HEK293 (cell line): ENCODE data around the gene ZNF469.

ENCODE experiments used
- CTCF ChIA-PET: fragments of 350-600 bp; formaldehyde crosslinking; extraction: SDS; loops from one replicate; lab custom pipeline; 2021; ENCODE audit warnings: antibody characterized with exemption; lab: Yijun Ruan, JAX
- POLR2A ChIA-PET: fragments of 300-600 bp; formaldehyde crosslinking; extraction: SDS; loops from one replicate; lab custom pipeline; 2020; ENCODE audit warnings: antibody characterized with exemption, inconsistent platforms; lab: Yijun Ruan, JAX
- H3K27ac ChIP-seq: fragments of 200-500 bp; sonication (Bioruptor generic); 2 replicates; pipeline ENCODE4 v1.5.1; 2014; ENCODE audit warnings: low read depth, low read length, control low read depth, inconsistent platforms; ENCODE audit errors: extremely low read depth
- H3K36me3 ChIP-seq, 2 experiments: fragments of 200-500 bp in 1 of 2; sonication (Bioruptor generic) in 1 of 2; 1 replicate in 1 of 2; 2 replicates in 1 of 2; pipeline ENCODE4 v1.5.1; 2014 to 2017; ENCODE audit warnings: inconsistent platforms in 2 of 2, low read length in 2 of 2; ENCODE audit not compliant: control insufficient read depth in 2 of 2, insufficient read depth in 1 of 2
- H3K4me1 ChIP-seq: fragments of 200-500 bp; sonication (Bioruptor generic); 2 replicates; pipeline ENCODE4 v1.5.1; 2014; ENCODE audit warnings: mild to moderate bottlenecking, low read length, inconsistent platforms; ENCODE audit not compliant: control insufficient read depth, insufficient read depth
- H3K4me3 ChIP-seq: 2 replicates; pipeline ENCODE4 v1.5.1; 2011; ENCODE audit warnings: low read depth, mild to moderate bottlenecking, control low read depth, low read length, moderate library complexity
- H3K9me3 ChIP-seq: fragments of 200-500 bp; sonication (Bioruptor generic); 2 replicates; pipeline ENCODE4 v1.5.1; 2014; ENCODE audit warnings: low read depth, low read length, inconsistent platforms; ENCODE audit not compliant: control insufficient read depth, insufficient read depth
- ELK4 ChIP-seq: IDR thresholded peaks from 2 replicates; pipeline ENCODE4 v1.6.1; 2011; ENCODE audit warnings: mild to moderate bottlenecking, low read depth, low read length, borderline replicate concordance
- FEZF1 ChIP-seq: fragments of 450-650 bp; formaldehyde crosslinking; IDR thresholded peaks from 2 replicates; pipeline ENCODE4 v1.5.1; 2016; ENCODE audit warnings: missing biosample characterization, missing genetic modification characterization
- GLIS1 ChIP-seq: fragments of 450-650 bp; formaldehyde crosslinking; IDR thresholded peaks from 2 replicates; pipeline ENCODE4 v1.5.1; 2016; ENCODE audit warnings: missing biosample characterization, missing genetic modification characterization
- YY1 ChIP-seq: fragments of 450-650 bp; formaldehyde crosslinking; IDR thresholded peaks from 2 replicates; pipeline ENCODE4 v1.5.1; 2018; ENCODE audit warnings: missing biosample characterization, missing genetic modification characterization
- ZBTB44 ChIP-seq: fragments of 450-650 bp; IDR thresholded peaks from 2 replicates; pipeline ENCODE4 v1.5.1; 2018; ENCODE audit warnings: missing biosample characterization, mild to moderate bottlenecking, missing genetic modification characterization
- ZBTB8A ChIP-seq: fragments of 450-650 bp; formaldehyde crosslinking; IDR thresholded peaks from 2 replicates; pipeline ENCODE4 v1.5.1; 2016; ENCODE audit warnings: missing biosample characterization, missing genetic modification characterization
- ZFHX2 ChIP-seq: fragments of 450-650 bp; formaldehyde crosslinking; conservative IDR thresholded peaks from 2 replicates; pipeline ENCODE4 v1.5.1; 2016; ENCODE audit warnings: missing biosample characterization, missing genetic modification characterization
- ZNF274 ChIP-seq, 2 experiments: fragments of 200-500 bp in 1 of 2; fragments of 450-650 bp in 1 of 2; sonication (Bioruptor generic) in 1 of 2; formaldehyde crosslinking in 1 of 2; IDR thresholded peaks; 2 replicates each; pipeline versions ENCODE4 v1.5.1 to v1.6.1; 2014 to 2016; ENCODE audit warnings: borderline replicate concordance in 1 of 2, inconsistent platforms in 1 of 2, low read length in 1 of 2, missing biosample characterization in 1 of 2, missing genetic modification characterization in 1 of 2
- ZNF335 ChIP-seq: fragments of 450-650 bp; formaldehyde crosslinking; conservative IDR thresholded peaks from 2 replicates; pipeline ENCODE4 v1.5.1; 2016; ENCODE audit warnings: missing biosample characterization, missing genetic modification characterization
- ZNF473 ChIP-seq: fragments of 450-650 bp; formaldehyde crosslinking; IDR thresholded peaks from 2 replicates; pipeline ENCODE4 v1.5.1; 2017; ENCODE audit warnings: missing biosample characterization, missing genetic modification characterization
- ZNF48 ChIP-seq: fragments of 450-650 bp; formaldehyde crosslinking; IDR thresholded peaks from 2 replicates; pipeline ENCODE4 v1.5.1; 2016; ENCODE audit warnings: missing biosample characterization, missing genetic modification characterization
- ZNF501 ChIP-seq: fragments of 450-650 bp; formaldehyde crosslinking; IDR thresholded peaks from 2 replicates; pipeline ENCODE4 v1.5.1; 2016; ENCODE audit warnings: missing biosample characterization, missing genetic modification characterization
- ZNF701 ChIP-seq: fragments of 450-650 bp; formaldehyde crosslinking; IDR thresholded peaks from 2 replicates; pipeline ENCODE4 v1.5.1; 2016; ENCODE audit warnings: missing biosample characterization, missing genetic modification characterization
- ZNF792 ChIP-seq: fragments of 450-650 bp; formaldehyde crosslinking; IDR thresholded peaks from 2 replicates; pipeline ENCODE4 v1.5.1; 2016; ENCODE audit warnings: missing biosample characterization, missing genetic modification characterization
- TF ChIP-seq, protein P1 (sequence below): fragments of 450-650 bp; formaldehyde crosslinking; IDR thresholded peaks from 2 replicates; pipeline ENCODE4 v1.5.1; 2016; ENCODE audit warnings: missing biosample characterization, missing genetic modification characterization
- TF ChIP-seq, protein P2 (sequence below): fragments of 450-650 bp; formaldehyde crosslinking; IDR thresholded peaks from 2 replicates; pipeline ENCODE4 v1.5.1; 2017; ENCODE audit warnings: missing biosample characterization, missing genetic modification characterization

ZNF469 gene

DNA sequence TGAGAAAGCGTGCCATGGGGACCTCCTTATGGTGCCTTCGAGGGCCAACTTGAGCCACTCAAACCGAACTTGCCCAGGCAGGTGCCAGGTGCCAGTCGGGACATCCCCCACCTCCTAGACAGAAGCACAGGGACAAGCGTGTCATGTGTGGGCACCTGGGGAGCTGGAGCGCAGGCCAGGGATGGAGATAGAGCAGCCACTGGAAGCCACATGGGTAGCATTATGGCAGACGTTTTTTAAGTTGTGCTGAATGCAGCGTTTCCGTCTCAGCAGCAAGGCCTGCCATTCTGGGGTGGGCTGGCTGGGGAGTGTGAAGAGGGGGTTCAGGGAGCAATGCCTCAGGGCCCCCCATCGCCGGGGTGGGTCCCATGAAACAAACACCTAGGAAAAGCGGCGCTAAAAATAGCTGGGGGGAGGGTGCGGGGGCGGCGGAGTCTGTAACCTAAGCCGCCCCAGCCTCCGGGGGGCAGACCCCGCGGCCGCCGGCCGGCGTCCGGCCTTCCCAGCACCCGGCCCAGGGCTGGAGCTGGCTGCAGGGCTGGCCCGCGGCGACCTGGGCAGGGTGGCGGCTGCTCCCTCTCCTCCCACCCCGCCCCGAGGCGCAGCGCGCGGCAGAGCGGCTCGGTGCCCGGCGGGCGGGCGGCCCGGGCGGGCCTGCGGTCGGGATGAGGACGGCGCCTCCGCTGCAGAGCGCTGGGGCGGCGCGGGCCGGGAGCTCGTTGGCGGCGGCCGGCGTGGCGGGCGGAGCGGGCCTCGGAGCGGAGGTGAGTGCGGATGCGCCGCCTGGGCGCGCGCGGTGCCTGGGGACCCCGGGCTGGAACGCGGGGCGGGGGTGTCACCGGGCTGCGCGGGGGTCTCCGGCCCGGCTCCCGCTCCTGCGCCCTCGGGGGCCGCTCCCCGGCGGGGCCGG lies at the start of gene ZNF469:
Gene ZNF469, plus strand, starts transcription at position 469 of the 910 bp plus-strand sequence. CDS start 44,512 bp downstream, outside the sequence.
- TF ChIP-seq GLIS1 (tag by site-specific recombination) (peak; percentile 24; the same call in 1 of the 2 replicates), ZNF473 (no peak), ZNF274 (IDR thresholded peaks at IDR 0.05; ENCODE audit: low read length) (no peak), ZNF274 (tag by site-specific recombination; IDR thresholded peaks at IDR 0.05; ENCODE audit: borderline replicate concordance) (no peak), ZBTB44 (tag by site-specific recombination) (no peak), ZNF501 (tag by site-specific recombination) (no peak)
- ChIA-PET POLR2A (no interaction called here), CTCF (interaction anchor here (0.5 to 1.7 kb wide), 3 partner anchors 9 to 35 kb away, joined by 3 to 6 read pairs (median 5); no protein-coding TSS in a partner anchor)
- H3K4me3 ChIP-seq, result peak within 1 kb of the TSS; percentile 4
- H3K36me3 ChIP-seq, result no peaks in the 10 kb centered on the region
- H3K27ac ChIP-seq, result no peak within 1 kb of the TSS
- H3K4me1 ChIP-seq, result no peaks in the 10 kb centered on the region
- H3K9me3 ChIP-seq, result no peaks in the 10 kb centered on the region

DNA sequence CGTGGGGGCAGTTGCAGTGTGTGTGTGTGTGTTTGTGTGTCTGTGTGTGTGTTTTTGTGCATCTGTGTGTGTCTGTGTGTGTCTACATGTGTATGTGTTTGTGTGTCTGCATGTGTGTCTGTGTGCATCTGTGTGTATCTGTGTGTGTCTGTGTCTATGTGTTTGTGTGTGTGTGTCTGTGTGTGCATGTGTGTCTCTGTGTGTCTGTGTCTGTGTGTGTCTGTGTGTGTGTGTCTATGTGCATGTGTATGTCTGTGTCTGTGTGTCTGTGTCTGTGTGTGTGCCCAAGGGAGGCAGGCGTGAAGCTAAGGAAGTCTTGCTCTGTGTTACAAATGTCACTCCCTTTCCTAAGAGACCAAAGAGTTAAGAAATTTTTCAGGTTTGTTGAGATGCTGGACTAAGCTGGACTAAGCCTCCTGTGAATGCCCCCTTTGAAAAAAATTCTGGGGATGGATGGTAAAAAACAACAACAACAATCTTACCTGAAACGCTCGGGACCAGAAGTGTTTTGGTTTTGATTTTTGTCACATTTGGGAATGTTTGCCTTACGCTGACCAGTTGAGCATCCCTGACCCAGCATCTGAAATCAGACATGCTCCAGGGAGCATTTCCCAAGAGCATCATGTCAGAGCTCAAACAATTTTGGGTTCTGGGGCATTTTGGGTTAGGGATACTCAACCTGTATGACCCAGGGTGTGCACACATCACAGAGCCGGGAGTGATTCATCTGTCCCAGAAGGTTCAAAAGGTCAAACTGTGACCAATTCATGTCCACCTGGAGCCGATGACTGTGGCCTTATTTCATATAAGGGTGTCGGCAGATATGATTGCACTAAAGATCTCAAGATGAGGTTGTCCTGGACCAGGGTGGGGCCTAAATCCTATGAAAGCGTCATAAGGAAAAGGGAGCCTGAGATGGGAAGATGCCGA lies 48.6 kb upstream of the ZNF469 start:
- ChIA-PET POLR2A (no interaction called here), CTCF (no interaction called here)
- no peaks in the 10 kb centered on the region for H3K9me3 ChIP-seq
- TF ChIP-seq, protein P1, sequence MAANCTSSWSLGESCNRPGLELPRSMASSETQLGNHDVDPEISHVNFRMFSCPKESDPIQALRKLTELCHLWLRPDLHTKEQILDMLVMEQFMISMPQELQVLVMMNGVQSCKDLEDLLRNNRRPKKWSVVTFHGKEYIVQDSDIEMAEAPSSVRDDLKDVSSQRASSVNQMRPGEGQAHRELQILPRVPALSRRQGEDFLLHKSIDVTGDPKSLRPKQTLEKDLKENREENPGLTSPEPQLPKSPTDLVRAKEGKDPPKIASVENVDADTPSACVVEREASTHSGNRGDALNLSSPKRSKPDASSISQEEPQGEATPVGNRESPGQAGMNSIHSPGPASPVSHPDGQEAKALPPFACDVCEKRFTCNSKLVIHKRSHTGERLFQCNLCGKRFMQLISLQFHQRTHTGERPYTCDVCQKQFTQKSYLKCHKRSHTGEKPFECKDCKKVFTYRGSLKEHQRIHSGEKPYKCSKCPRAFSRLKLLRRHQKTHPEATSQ (tag by site-specific recombination), result no peak
- TF ChIP-seq ZFHX2 (tag by site-specific recombination), result 0 out of 2 replicates have a peak, but pooled peaks have one; percentile 7
- no peak for TF ChIP-seq ELK4
- TF ChIP-seq ZBTB8A (tag by site-specific recombination), result no peak
- no peak for TF ChIP-seq ZNF48 (tag by site-specific recombination)
- TF ChIP-seq ZNF701, result no peak
- no peak for TF ChIP-seq ZNF335 (tag by site-specific recombination)
- TF ChIP-seq, protein P2, sequence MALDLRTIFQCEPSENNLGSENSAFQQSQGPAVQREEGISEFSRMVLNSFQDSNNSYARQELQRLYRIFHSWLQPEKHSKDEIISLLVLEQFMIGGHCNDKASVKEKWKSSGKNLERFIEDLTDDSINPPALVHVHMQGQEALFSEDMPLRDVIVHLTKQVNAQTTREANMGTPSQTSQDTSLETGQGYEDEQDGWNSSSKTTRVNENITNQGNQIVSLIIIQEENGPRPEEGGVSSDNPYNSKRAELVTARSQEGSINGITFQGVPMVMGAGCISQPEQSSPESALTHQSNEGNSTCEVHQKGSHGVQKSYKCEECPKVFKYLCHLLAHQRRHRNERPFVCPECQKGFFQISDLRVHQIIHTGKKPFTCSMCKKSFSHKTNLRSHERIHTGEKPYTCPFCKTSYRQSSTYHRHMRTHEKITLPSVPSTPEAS (tag by site-specific recombination), result peak; percentile 86
- no peak for TF ChIP-seq YY1 (tag by site-specific recombination)
- TF ChIP-seq FEZF1 (tag by site-specific recombination), result no peak
- TF ChIP-seq ZNF792 (tag by site-specific recombination), result no peak
- TF ChIP-seq, all 188 proteins: peak for 2
- H3K36me3 ChIP-seq, result no peaks in the 10 kb centered on the region
- no peak overlapping the region for H3K4me3 ChIP-seq
- H3K27ac ChIP-seq, result no peak overlapping the region
- no peaks in the 10 kb centered on the region for H3K4me1 ChIP-seq
